Measurements from ENCODE around the gene ZNF14.
"Not testable (repeated sequence)": the region's sequence is repeated elsewhere in the genome, so short reads cannot be mapped to it uniquely, and the experiment has no call there.

GRCh38 chr19:19665420-19665948 is 67.4 kb downstream of the ZNF14 start:
- not testable (repeated sequence) for TF ChIP-seq POLR2A (IDR thresholded peaks at IDR 0.05; ENCODE audit: low read length); GATA1 (IDR thresholded peaks at IDR 0.05; ENCODE audit: low read depth, low read length)

Data from erythroblast (primary cell).